Measurements from ENCODE around the gene UBAP2L.
A peak's percentile ranks its signal among the peaks of the same experiment; 100 is the strongest.
"Not testable (repeated sequence)": the region's sequence is repeated elsewhere in the genome, so short reads cannot be mapped to it uniquely, and the experiment has no call there.

The UBAP2L gene

GRCh38 chr1:154198756-154199562, 21.8 kb upstream of the UBAP2L start:
- no peak for DNase-seq (ENCODE audit: low read depth)

- no peak for DNase-seq (ENCODE audit: low read depth)
Observed at GRCh38 chr1:154199563-154199879, 21.2 kb upstream of the UBAP2L start.

GRCh38 chr1:154205778-154206177, 15.0 kb upstream of the UBAP2L start:
- DNase-seq (ENCODE audit: low read depth): not testable (repeated sequence)

GRCh38 chr1:154206196-154206595, 14.6 kb upstream of the UBAP2L start, which contains the start of gene CFAP141:
Gene CFAP141 (minus strand): TSS chr1:154206333. CDS start chr1:154206307, 26 bp downstream.
- no peak for DNase-seq (ENCODE audit: low read depth)

DNA sequence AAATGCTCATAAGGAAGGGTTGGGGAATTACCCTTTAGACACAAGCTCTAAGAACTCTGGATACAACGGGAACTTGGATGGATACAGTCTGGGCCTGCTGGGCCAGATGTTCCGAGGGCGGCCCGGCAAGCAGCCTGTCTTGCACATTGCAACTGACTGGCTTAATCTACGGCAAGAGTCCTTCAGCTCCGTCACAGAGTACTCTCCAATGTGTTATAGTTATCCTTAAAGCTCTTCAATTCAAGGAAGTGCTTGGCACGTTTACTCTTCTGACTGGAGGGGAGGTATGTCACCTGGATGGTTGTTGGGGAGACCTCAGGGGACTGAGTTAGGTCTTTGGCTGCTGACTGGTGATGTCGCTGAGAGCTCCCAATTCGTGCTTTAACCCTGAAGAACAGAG, 13.5 kb upstream of the UBAP2L start:
- DNase-seq (ENCODE audit: low read depth): no peak

- no peak for DNase-seq (ENCODE audit: low read depth)
Observed at GRCh38 chr1:154208677-154209388, 11.9 kb upstream of the UBAP2L start.

DNA sequence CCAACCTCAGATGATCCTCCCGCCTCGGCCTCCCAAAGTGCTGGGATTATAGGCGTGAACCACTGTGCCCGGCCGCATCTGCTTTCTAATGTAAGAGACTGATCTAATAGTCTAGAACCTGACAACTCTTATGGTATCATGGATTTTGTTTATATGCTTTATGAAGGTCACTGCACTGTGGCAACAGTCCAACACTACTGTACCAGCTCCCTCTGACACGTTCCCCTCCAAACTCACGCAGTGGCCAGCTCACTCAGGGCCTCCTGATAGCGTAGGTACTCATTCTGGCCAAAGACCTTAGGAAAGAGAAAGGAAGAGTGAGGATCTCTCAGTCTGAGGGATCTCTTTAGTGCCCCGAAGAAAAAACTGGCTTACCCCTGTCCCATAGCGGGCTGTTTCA, 8.7 kb upstream of the UBAP2L start:
- no peak for DNase-seq (ENCODE audit: low read depth)

DNA sequence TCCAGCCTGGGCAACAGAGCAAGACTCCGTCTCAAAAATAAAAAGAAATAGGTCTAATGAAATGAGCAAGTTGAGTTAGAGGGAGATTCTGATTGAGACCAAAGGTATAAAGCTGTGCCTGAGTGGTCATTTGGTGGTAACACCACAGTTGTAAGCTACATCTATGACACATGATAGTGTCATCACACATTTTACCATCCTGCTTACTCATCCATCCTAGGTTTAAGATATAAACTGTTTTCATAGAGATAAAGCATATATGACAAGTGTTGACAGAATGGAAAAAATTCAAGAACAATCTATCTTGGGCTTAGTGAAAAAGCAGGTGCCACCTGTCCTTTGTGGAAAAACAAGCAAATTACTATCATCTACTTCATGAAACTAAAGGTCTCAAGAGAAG, 7.5 kb upstream of the UBAP2L start:
- DNase-seq (ENCODE audit: low read depth): no peak

DNA sequence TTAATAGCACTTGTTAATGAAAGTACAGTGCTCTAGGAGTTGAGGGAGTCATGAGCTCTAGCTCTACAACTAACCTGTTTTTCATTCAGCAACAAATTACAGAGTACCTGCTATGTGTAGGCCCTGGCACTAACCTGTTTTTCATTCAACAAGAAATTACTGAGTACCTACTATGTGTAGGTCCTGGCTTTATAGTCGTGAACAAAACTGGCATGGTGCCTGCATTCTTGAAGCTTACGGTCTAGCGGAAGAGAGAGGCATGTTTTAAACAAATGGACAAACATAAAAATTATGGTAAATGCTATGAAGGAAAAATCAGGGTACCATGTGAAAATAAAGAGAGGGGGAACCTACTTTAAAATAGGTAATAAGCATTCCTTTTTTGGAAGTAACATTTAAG, 2.2 kb upstream of the UBAP2L start:
- no peak for DNase-seq (ENCODE audit: low read depth)

DNA sequence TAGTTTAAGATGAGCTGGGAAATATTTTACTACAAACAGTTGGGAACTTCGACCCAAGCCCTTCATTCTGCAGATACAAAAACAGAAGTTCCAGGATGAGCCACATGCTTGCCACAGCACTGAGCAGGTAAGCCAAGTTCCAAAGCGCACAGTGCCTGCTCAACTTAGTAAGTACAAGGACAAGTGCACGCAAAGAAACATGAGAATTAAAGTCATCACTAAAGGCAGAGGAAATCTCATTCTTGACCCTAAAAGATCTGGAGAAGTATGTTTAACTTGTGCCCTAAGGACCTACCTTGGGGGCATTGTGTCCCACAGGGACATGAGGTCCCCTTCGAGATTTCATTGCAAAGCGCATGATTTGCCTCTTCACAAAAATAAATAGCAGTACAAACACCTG, 1.2 kb upstream of the UBAP2L start:
- no peak for DNase-seq (ENCODE audit: low read depth)

GRCh38 chr1:154220970-154221277, 169 bp downstream of the UBAP2L start:
- no peak for DNase-seq (ENCODE audit: low read depth)

GRCh38 chr1:154221278-154222001, 685 bp downstream of the UBAP2L start:
- peak; percentile 62 for DNase-seq (ENCODE audit: low read depth)

GRCh38 chr1:154222518-154222917, 1.8 kb downstream of the UBAP2L start:
- DNase-seq (ENCODE audit: low read depth): no peak

DNA sequence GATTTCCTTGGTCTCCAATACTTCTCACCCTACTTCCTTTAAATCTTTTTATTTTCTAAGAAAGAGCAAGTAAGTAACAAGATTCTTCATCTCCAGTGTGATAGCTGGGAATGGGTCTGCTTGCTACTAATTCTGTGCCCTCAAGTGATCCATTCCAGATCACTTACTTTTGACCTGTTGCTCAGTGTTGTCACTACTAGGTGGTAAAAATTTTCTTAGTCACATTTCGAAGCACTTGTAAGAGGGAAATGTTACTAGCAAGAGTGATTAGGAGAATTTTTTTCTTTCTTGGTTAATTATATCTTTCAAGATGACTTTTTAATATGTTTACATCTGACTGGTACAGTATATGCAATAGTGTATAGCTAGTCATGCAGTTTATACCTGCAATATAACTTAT, 2.2 kb downstream of the UBAP2L start:
- no peak for DNase-seq (ENCODE audit: low read depth)

- DNase-seq (ENCODE audit: low read depth): no peak
Observed at GRCh38 chr1:154223621-154224020, 2.9 kb downstream of the UBAP2L start.

DNA sequence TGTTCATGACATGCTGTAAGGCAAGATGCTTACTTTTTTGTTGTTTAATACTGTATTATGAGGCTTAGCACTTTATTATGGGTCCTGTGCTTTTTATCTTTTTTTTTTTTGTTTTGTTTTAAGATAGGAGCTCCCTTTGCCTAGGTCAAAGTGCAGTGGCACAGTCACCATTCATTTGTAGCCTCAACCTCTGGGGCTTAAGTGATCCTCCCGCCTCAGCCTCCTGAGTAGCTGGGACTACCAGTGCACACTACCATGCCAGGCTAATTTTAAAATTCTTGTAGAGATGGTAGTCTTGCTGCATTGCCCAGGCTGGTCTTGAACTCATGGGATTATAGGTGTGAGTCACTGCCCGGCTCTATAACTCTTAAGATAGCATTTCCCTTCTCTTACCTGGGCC, 4.6 kb downstream of the UBAP2L start:
- no peak for DNase-seq (ENCODE audit: low read depth)

- DNase-seq (ENCODE audit: low read depth): not testable (repeated sequence)
Observed at GRCh38 chr1:154231112-154231511, 10.4 kb downstream of the UBAP2L start.

GRCh38 chr1:154233127-154233526, 12.4 kb downstream of the UBAP2L start:
- DNase-seq (ENCODE audit: low read depth): not testable (repeated sequence)

- no peak for DNase-seq (ENCODE audit: low read depth)
Observed at GRCh38 chr1:154236855-154237254, 16.1 kb downstream of the UBAP2L start.

DNA sequence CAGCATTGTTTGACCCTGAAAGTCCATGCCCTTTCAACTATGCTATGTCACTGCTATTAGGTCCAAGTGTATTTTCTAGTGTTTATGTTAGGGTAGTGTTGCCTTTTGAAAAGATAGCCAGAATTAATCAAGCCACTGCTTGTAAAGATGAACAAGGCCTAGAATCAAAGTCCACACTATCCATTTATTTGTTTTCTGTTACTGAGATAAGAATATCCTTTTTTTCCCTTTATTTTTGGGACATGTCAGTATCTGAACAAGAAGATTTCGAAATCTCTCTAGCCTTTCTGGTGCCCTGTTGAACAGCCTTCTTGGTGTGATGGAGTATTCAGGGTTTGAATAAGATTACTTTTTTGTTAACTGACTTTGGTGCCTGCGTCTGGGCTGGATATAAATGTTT, 16.7 kb downstream of the UBAP2L start:
- no peak for DNase-seq (ENCODE audit: low read depth)

DNA sequence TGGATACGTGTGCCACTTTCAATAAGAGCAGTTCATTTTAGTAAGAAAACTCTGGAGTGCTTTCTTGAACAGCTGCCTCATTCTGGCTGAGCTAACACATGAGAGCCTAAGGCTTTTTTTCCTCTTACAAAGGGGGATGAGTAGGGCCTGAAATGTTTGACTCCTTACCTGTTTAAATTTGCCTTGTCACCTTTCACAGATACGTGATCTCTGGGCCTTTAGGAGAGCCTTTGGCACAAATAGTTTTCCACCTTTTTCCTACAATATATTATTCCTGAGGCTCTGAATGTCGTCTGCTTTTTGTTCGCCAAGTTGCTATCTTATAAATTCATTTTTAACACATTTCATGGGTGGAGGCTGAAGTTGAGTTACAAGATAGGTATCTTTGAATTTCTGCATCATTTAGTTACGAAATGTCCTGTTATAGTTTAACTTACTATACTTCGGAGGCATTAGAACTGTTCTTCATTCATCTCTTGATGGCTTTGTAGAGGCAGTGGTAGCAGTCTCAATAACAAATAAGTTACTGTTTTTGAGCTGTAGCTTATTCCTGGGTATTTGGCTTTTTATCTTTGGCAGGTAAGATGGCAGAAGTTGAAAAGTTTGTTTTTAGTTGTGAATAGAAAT, 17.2 kb downstream of the UBAP2L start:
- no peak for DNase-seq (ENCODE audit: low read depth)

DNA sequence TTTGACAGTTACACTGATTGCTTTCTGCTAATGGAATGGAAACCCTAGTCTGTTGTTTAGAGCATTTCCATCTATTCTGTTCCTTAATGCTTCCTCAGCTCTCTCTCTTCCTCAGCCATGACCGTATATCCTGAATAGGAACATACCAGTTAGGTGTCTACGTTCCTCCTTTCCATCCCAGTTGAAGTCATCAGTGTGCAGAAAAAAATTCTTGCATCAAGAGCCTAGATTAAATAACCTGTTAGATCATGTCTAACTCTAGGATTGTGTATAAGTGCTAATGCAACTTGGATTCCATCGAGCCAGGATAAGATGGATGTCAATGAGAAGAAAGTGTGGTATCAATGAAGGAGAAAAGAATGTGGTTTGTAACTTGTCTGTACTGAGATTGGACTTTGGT, 18.7 kb downstream of the UBAP2L start:
- no peak for DNase-seq (ENCODE audit: low read depth)
